Uterus (tissue), 4 donors: ENCODE measurements around the gene KCTD3. TPM values are rescaled to one million over a fixed set of nuclear protein-coding genes. Genes with fewer than 3 reads are reported as not detected.

Experiments used
- DNase-seq, 2 donors: peaks; one replicate each; pipeline ENCODE4 v3.0.0-alpha.2; 2019 to 2020
- H3K27ac ChIP-seq, 2 donors: fragments of 200-600 bp; sonication (generic); 1 replicate in 1 of 2; 2 replicates in 1 of 2; pipeline ENCODE4 v1.5.1; 2016 to 2018
- H3K27me3 ChIP-seq, 2 donors: fragments of 200-600 bp; sonication (generic); one replicate each; pipeline ENCODE4 v1.5.1; 2018 to 2019; ENCODE audit warnings: control low read depth in 1 of 2
- H3K36me3 ChIP-seq, 2 donors: fragments of 200-600 bp; sonication (generic); one replicate each; pipeline ENCODE4 v1.5.1; 2019; ENCODE audit warnings: control low read depth in 1 of 2
- H3K4me1 ChIP-seq, 2 donors: fragments of 200-600 bp; sonication (generic); one replicate each; pipeline ENCODE4 v1.5.1; 2018 to 2019; ENCODE audit warnings: control low read depth in 1 of 2
- H3K4me3 ChIP-seq, 2 donors: fragments of 200-600 bp; sonication (generic); 1 replicate in 1 of 2; 2 replicates in 1 of 2; pipeline ENCODE4 v1.5.1; 2018 to 2019; ENCODE audit warnings: mild to moderate bottlenecking in 1 of 2
- H3K9me3 ChIP-seq, 2 donors: fragments of 200-600 bp; sonication (generic); one replicate each; pipeline ENCODE4 v1.5.1; 2019; ENCODE audit warnings: control low read depth in 1 of 2
- POLR2A ChIP-seq, 2 donors: fragments of 450-650 bp; IDR thresholded peaks; one replicate each; pipeline ENCODE4 v1.6.1; 2016; ENCODE audit warnings: antibody characterized with exemption in 2 of 2, mild to moderate bottlenecking in 1 of 2, moderate library complexity in 1 of 2
- intact Hi-C: fragments of 100-400 bp; cut with DNase I; formaldehyde crosslinking; loops from one replicate; pipeline ENCODE4 v1.15.1; 2023; ENCODE audit warnings: low total_unique reads
- total RNA-seq, 4 donors: library from RNA; depleted of rRNA in 3 of 4; stranded (reverse); fragments of >200 nt in 3 of 4; gene quantifications; one replicate each; pipeline versions ENCODE4 v1.1.0 to v1.2.4, GENCODE V29; 2014 to 2023
- TF ChIP-seq, protein P1 (sequence below), 4 experiments: fragments of 200-600 bp in 2 of 4; fragments of 450-650 bp in 2 of 4; sonication (generic) in 2 of 4; IDR thresholded peaks; one replicate each; pipeline ENCODE4 v1.5.1; 2016 to 2019; ENCODE audit warnings: antibody characterized with exemption in 4 of 4, mild to moderate bottlenecking in 2 of 4, moderate library complexity in 1 of 4
- donor health status: DM: yes; HTN: yes; CAD: no.

The KCTD3 gene
- total RNA-seq, 4 donors from 2014 or later = 43.2 to 92.4 (median 53.7) TPM

- no peaks in the 10 kb centered on the region for H3K36me3 ChIP-seq
- TF ChIP-seq, protein P1, sequence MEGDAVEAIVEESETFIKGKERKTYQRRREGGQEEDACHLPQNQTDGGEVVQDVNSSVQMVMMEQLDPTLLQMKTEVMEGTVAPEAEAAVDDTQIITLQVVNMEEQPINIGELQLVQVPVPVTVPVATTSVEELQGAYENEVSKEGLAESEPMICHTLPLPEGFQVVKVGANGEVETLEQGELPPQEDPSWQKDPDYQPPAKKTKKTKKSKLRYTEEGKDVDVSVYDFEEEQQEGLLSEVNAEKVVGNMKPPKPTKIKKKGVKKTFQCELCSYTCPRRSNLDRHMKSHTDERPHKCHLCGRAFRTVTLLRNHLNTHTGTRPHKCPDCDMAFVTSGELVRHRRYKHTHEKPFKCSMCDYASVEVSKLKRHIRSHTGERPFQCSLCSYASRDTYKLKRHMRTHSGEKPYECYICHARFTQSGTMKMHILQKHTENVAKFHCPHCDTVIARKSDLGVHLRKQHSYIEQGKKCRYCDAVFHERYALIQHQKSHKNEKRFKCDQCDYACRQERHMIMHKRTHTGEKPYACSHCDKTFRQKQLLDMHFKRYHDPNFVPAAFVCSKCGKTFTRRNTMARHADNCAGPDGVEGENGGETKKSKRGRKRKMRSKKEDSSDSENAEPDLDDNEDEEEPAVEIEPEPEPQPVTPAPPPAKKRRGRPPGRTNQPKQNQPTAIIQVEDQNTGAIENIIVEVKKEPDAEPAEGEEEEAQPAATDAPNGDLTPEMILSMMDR (IDR thresholded peaks at IDR 0.05) = no peak
- TF ChIP-seq POLR2A (IDR thresholded peaks at IDR 0.05) = no peak
- no peaks in the 10 kb centered on the region for H3K9me3 ChIP-seq
- no peak overlapping the region for H3K4me3 ChIP-seq
- no peak overlapping the region for H3K27ac ChIP-seq
- no peaks in the 10 kb centered on the region for H3K27me3 ChIP-seq
- no peaks in the 10 kb centered on the region for H3K4me1 ChIP-seq
- no peak for DNase-seq
- intact Hi-C loops = no loop called here
These were observed 80.6 kb downstream of the KCTD3 start for GRCh38 chr1:215647738-215648137.

DNA sequence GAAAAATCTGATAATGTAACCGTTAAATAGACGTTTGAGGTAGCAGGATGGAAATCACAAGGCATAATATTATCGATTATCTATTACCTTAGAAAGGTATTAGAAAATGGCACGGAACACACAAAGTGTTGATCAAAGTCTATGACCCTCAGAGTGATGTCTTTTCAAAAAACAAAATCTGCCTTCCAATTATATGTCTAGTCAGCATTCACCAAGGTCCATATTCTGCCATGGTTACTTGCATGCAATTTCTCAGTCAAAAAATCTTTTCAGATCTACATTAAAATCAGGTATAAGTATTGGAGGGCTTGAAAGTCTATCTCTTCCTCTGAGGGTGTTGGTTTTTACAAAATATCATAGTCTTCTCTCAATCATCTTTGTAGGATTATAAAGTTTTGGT, 81.9 kb downstream of the KCTD3 start:
- Histone ChIP-seq H3K27ac (no peak overlapping the region), H3K9me3 (no peaks in the 10 kb centered on the region), H3K4me1 (no peaks in the 10 kb centered on the region), H3K27me3 (no peaks in the 10 kb centered on the region), H3K4me3 (no peak overlapping the region), H3K36me3 (no peaks in the 10 kb centered on the region)
- TF ChIP-seq, protein P1 (IDR thresholded peaks at IDR 0.05) = no peak
- no peak for TF ChIP-seq POLR2A (IDR thresholded peaks at IDR 0.05)
- DNase-seq = no peak
- intact Hi-C loops = no loop called here

- intact Hi-C loops = no loop called here
- TF ChIP-seq POLR2A (IDR thresholded peaks at IDR 0.05) = no peak
- Histone ChIP-seq H3K27me3 (no peaks in the 10 kb centered on the region), H3K9me3 (no peaks in the 10 kb centered on the region), H3K27ac (no peak overlapping the region), H3K4me1 (no peaks in the 10 kb centered on the region), H3K4me3 (no peak overlapping the region), H3K36me3 (no peaks in the 10 kb centered on the region)
- no peak for DNase-seq
These were observed 83.5 kb downstream of the KCTD3 start for GRCh38 chr1:215650446-215651149.

DNA sequence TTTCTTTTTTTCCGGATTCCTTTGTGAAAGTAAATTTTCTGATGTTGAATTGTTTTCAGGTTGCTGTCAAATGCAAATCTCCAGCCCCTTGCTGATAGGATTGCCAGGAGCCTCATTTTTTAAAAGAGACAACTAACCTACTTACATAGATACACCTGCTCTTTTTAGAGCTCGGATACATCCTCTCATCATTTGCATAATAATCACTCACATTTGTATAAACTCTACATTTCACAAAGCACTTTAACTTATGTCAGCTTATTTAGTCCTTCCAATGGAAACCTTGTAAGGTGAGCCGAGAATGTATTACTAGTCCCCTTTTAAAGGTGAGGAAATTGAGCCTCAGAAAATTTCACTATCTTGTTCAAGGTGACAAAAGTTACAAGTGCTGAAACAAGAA, 84.8 kb downstream of the KCTD3 start:
- Histone ChIP-seq H3K27me3 (no peaks in the 10 kb centered on the region), H3K36me3 (no peaks in the 10 kb centered on the region), H3K4me3 (no peak overlapping the region), H3K9me3 (no peaks in the 10 kb centered on the region), H3K27ac (no peak overlapping the region), H3K4me1 (no peaks in the 10 kb centered on the region)
- no peak for DNase-seq
- TF ChIP-seq POLR2A (IDR thresholded peaks at IDR 0.05) = no peak
- TF ChIP-seq, protein P1 (IDR thresholded peaks at IDR 0.05) = no peak
- intact Hi-C loops = no loop called here

DNA sequence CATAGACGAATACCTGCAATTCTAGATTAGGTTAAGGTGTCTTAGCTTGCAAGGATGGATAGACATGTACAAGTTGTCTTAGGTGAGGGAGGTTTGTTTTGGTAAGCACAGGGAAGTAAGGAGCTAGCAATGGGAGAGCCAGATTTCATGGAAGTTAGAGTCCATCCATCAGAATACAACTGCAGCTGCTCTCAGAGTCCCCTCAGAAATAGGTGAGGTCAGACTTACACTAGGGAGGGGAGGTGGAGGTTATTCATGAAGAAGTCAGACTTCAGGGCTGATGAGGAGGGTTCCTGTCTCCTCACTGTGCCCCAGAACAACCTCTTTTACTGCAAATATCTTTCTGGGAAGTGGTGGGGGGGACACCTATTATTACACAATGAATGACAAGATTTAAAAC, 85.3 kb downstream of the KCTD3 start:
- Histone ChIP-seq H3K27me3 (no peaks in the 10 kb centered on the region), H3K36me3 (no peaks in the 10 kb centered on the region), H3K4me3 (no peak overlapping the region), H3K27ac (no peak overlapping the region), H3K9me3 (no peaks in the 10 kb centered on the region), H3K4me1 (no peaks in the 10 kb centered on the region)
- DNase-seq = no peak
- no peak for TF ChIP-seq POLR2A (IDR thresholded peaks at IDR 0.05)
- TF ChIP-seq, protein P1 (IDR thresholded peaks at IDR 0.05) = no peak
- intact Hi-C loops = no loop called here
